ENCODE data around the gene KBTBD12. TPM values are rescaled to one million over a fixed set of nuclear protein-coding genes. Genes with fewer than 3 reads are reported as not detected.

Gene KBTBD12
- total and polyA plus RNA-seq, 2 experiments from 2014 or later, result 0.07 TPM; not detected in 1

DNA sequence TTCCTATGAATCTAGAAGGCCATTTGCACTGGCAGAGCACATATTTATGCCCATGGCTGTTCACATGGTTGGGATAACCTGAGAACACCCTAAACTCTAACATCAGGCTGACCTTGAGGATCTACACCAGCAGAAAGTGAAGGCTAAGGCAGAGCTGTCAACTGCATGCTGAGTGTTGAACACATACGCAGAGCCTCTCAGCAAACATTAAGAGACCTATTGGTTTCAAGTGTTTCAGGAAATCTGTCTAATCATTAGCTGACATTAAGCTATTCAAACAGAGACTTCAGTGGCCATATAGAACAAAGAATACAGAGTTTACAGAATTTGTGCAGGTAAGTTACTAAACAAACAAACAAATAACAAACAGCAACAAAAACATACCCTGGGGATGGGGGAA, 121.1 kb downstream of the KBTBD12 start:
- TF ChIP-seq, protein P1, sequence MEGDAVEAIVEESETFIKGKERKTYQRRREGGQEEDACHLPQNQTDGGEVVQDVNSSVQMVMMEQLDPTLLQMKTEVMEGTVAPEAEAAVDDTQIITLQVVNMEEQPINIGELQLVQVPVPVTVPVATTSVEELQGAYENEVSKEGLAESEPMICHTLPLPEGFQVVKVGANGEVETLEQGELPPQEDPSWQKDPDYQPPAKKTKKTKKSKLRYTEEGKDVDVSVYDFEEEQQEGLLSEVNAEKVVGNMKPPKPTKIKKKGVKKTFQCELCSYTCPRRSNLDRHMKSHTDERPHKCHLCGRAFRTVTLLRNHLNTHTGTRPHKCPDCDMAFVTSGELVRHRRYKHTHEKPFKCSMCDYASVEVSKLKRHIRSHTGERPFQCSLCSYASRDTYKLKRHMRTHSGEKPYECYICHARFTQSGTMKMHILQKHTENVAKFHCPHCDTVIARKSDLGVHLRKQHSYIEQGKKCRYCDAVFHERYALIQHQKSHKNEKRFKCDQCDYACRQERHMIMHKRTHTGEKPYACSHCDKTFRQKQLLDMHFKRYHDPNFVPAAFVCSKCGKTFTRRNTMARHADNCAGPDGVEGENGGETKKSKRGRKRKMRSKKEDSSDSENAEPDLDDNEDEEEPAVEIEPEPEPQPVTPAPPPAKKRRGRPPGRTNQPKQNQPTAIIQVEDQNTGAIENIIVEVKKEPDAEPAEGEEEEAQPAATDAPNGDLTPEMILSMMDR (IDR thresholded peaks at IDR 0.05; ENCODE audit: poor library complexity), result no peak
- TF ChIP-seq EZH2 (IDR thresholded peaks at IDR 0.05; ENCODE audit: borderline replicate concordance) (no peak), EZH2phosphoT487 (IDR thresholded peaks at IDR 0.05; ENCODE audit: low read depth, severe bottlenecking, unreplicated experiment) (no peak)
- Histone ChIP-seq H3K4me1 (ENCODE audit: insufficient read depth) (peaks cover 4% of the 10 kb centered on the region), H3K4me2 (no peak overlapping the region), H3K9me2 (replicated peaks; ENCODE audit: insufficient read depth) (no peaks in the 10 kb centered on the region), H3K79me2 (no peaks in the 10 kb centered on the region), H3K27ac (no peak overlapping the region), H3K4me3 (no peak overlapping the region), H3K27me3 (no peaks in the 10 kb centered on the region), H3K9me3 (ENCODE audit: low read depth) (no peaks in the 10 kb centered on the region), H2AFZ (no peak overlapping the region), H3K36me3 (replicated peaks; ENCODE audit: insufficient read depth, low read depth) (no peaks in the 10 kb centered on the region), H4K20me1 (ENCODE audit: insufficient read depth, poor library complexity, severe bottlenecking) (no peaks in the 10 kb centered on the region)
- peak; percentile 18 for DNase-seq (ENCODE audit: low spot score)
- WGBS (ENCODE audit: low lambda C conversion rate, missing lambda C conversion rate), result 38% methylated on average over 1 of the region's 1 CpG

Small RNA genes lying within 50 kb of the gene (small RNA-seq; reads per million reads assigned to genes)
- not detected for gene RNA5SP139

Other genes starting within 250 kb of the KBTBD12 start
- 4.7 and 8.7 TPM in 2 replicates for gene ABTB1, start 242.3 kb upstream of the KBTBD12 start, total RNA-seq
- gene ABTB1, start 242.3 kb upstream of the KBTBD12 start, polyA plus RNA-seq, result 13.8 and 23.8 TPM in 2 replicates
- 5.4 and 7.3 TPM in 2 replicates for gene MGLL, start 92.7 kb upstream of the KBTBD12 start, total RNA-seq
- gene MGLL, start 92.7 kb upstream of the KBTBD12 start, polyA plus RNA-seq, result 19.5 and 21.4 TPM in 2 replicates
- 268 and 293 TPM in 2 replicates for gene SEC61A1, start 137.2 kb downstream of the KBTBD12 start, total RNA-seq
- gene SEC61A1, start 137.2 kb downstream of the KBTBD12 start, polyA plus RNA-seq, result 251 and 299 TPM in 2 replicates
- 29.7 and 29.9 TPM in 2 replicates for gene RUVBL1, start 208.6 kb downstream of the KBTBD12 start, total RNA-seq
- 33.5 and 37.2 TPM in 2 replicates for gene RUVBL1, start 208.6 kb downstream of the KBTBD12 start, polyA plus RNA-seq
- 9.2 and 9.8 TPM in 2 replicates for gene EEFSEC, start 238.2 kb downstream of the KBTBD12 start, total RNA-seq
- 16.4 and 17.5 TPM in 2 replicates for gene EEFSEC, start 238.2 kb downstream of the KBTBD12 start, polyA plus RNA-seq